IMR-90 (cell line): ENCODE results near the gene SLC26A8. TPM values are rescaled to one million over a fixed set of nuclear protein-coding genes. Genes with fewer than 3 reads are reported as not detected.

ENCODE experiments used
- ATAC-seq: fragments of 200-7000 bp; cut with Tn5 transposase; 2 replicates; pipeline ENCODE4 v1.9.1; 2020; ENCODE audit warnings: low read depth, mild to moderate bottlenecking, moderate library complexity
- BruUV-seq: library from RNA; stranded (reverse); fragments of 400-500 nt; replicated peaks from 2 replicates; lab custom pipeline; 2021; lab: Mats Ljungman, UMichigan
- CTCF ChIA-PET: fragments of 300-600 bp; formaldehyde crosslinking; extraction: SDS; loops from one replicate; lab custom pipeline; 2021; ENCODE audit warnings: antibody characterized with exemption; lab: Yijun Ruan, JAX
- POLR2A ChIA-PET: fragments of 300-600 bp; sonication (Branson Sonifier 250); formaldehyde crosslinking; loops from one replicate; lab custom pipeline; 2022; ENCODE audit warnings: antibody characterized with exemption; ENCODE audit not compliant: unreplicated experiment; lab: Charles Lee
- DNase-seq: peaks from one replicate; pipeline ENCODE4 v3.0.0; 2013
- H2AFZ ChIP-seq: replicated peaks from 2 replicates; pipeline ENCODE3; 2013; ENCODE audit warnings: low read length, mild to moderate bottlenecking; ENCODE audit not compliant: poor library complexity
- H2AK5ac ChIP-seq: 2 replicates; pipeline ENCODE4 v1.6.1; 2013; ENCODE audit warnings: low read depth, low read length, inconsistent platforms
- H2AK9ac ChIP-seq: replicated peaks from 2 replicates; pipeline ENCODE3; 2013; ENCODE audit warnings: mild to moderate bottlenecking, low read depth, low read length, moderate library complexity; ENCODE audit not compliant: poor library complexity
- H2BK120ac ChIP-seq: 2 replicates; pipeline ENCODE4 v1.6.1; 2013; ENCODE audit warnings: low read depth, low read length, inconsistent platforms
- H2BK15ac ChIP-seq: 3 replicates; pipeline ENCODE4 v1.6.1; 2013; ENCODE audit warnings: low read depth, low read length, inconsistent platforms
- H2BK20ac ChIP-seq: 2 replicates; pipeline ENCODE4 v1.6.1; 2013; ENCODE audit warnings: low read depth, mild to moderate bottlenecking, inconsistent platforms, low read length, moderate library complexity
- H2BK5ac ChIP-seq: 2 replicates; pipeline ENCODE4 v1.6.1; 2013; ENCODE audit warnings: mild to moderate bottlenecking, low read depth, low read length, inconsistent platforms; ENCODE audit not compliant: poor library complexity, severe bottlenecking
- H3K14ac ChIP-seq: replicated peaks from 2 replicates; pipeline ENCODE4 v1.6.1; 2013; ENCODE audit warnings: low read depth, low read length, inconsistent platforms
- H3K18ac ChIP-seq: 2 replicates; pipeline ENCODE4 v1.6.1; 2013; ENCODE audit warnings: low read depth, low read length, control low read depth
- H3K23ac ChIP-seq: 2 replicates; pipeline ENCODE4 v1.6.1; 2013; ENCODE audit warnings: low read depth, low read length, inconsistent platforms
- H3K27ac ChIP-seq: 2 replicates; pipeline ENCODE4 v1.5.1; 2013; ENCODE audit warnings: mild to moderate bottlenecking, control low read depth, low read length; ENCODE audit not compliant: insufficient read depth
- H3K27me3 ChIP-seq: 2 replicates; pipeline ENCODE4 v1.6.1; 2013; ENCODE audit warnings: low read length; ENCODE audit not compliant: control insufficient read depth, insufficient read depth
- H3K36me3 ChIP-seq: 2 replicates; pipeline ENCODE4 v1.6.1; 2013; ENCODE audit warnings: low read length, mixed read lengths; ENCODE audit not compliant: control insufficient read depth, insufficient read depth
- H3K4ac ChIP-seq: 2 replicates; pipeline ENCODE4 v1.6.1; 2013; ENCODE audit warnings: low read depth, low read length, inconsistent platforms
- H3K4me1 ChIP-seq: 2 replicates; pipeline ENCODE4 v1.6.1; 2013; ENCODE audit warnings: low read length, mixed read lengths; ENCODE audit not compliant: control insufficient read depth, insufficient read depth
- H3K4me2 ChIP-seq: 2 replicates; pipeline ENCODE4 v1.6.1; 2013; ENCODE audit warnings: low read depth, mild to moderate bottlenecking, control low read depth, low read length, moderate library complexity
- H3K4me3 ChIP-seq: 2 replicates; pipeline ENCODE4 v1.5.1; 2013; ENCODE audit warnings: low read depth, mild to moderate bottlenecking, control low read depth, low read length, moderate library complexity; ENCODE audit not compliant: insufficient read depth
- H3K56ac ChIP-seq: 2 replicates; pipeline ENCODE4 v1.6.1; 2013; ENCODE audit warnings: low read length, inconsistent platforms; ENCODE audit not compliant: insufficient read depth; ENCODE audit errors: extremely low read depth
- H3K79me1 ChIP-seq, 2 experiments: 2 replicates each; pipeline ENCODE4 v1.6.1; 2013; ENCODE audit warnings: low read length in 2 of 2, inconsistent platforms in 1 of 2, low read depth in 1 of 2
- H3K9ac ChIP-seq: 2 replicates; pipeline ENCODE4 v1.6.1; 2013; ENCODE audit warnings: low read depth, low read length, control low read depth
- H3K9me1 ChIP-seq: 2 replicates; pipeline ENCODE4 v1.6.1; 2013; ENCODE audit warnings: low read length, inconsistent platforms; ENCODE audit not compliant: insufficient read depth
- H3K9me3 ChIP-seq: 2 replicates; pipeline ENCODE4 v1.6.1; 2013; ENCODE audit warnings: low read length; ENCODE audit not compliant: control insufficient read depth, insufficient read depth
- H4K20me1 ChIP-seq: 2 replicates; pipeline ENCODE4 v1.6.1; 2013; ENCODE audit warnings: low read length, inconsistent platforms; ENCODE audit not compliant: insufficient read depth
- H4K5ac ChIP-seq: 2 replicates; pipeline ENCODE4 v1.6.1; 2013; ENCODE audit warnings: mild to moderate bottlenecking, low read depth, low read length, control low read depth
- H4K8ac ChIP-seq, 2 experiments: 2 replicates each; pipeline ENCODE4 v1.6.1; 2013; ENCODE audit warnings: low read depth in 2 of 2, low read length in 2 of 2, control low read depth in 1 of 2, inconsistent platforms in 1 of 2
- H4K91ac ChIP-seq: 2 replicates; pipeline ENCODE4 v1.6.1; 2013; ENCODE audit warnings: low read depth, low read length, inconsistent platforms; ENCODE audit not compliant: insufficient read depth
- CEBPB ChIP-seq: IDR thresholded peaks from 2 replicates; pipeline ENCODE4 v1.6.1; 2012; ENCODE audit warnings: low read depth, low read length, improper control_type of control experiment
- CHD1 ChIP-seq: IDR thresholded peaks from 2 replicates; pipeline ENCODE4 v1.6.1; 2012; ENCODE audit warnings: low read depth, low read length, improper control_type of control experiment
- CTCF ChIP-seq: conservative IDR thresholded peaks from 2 replicates; pipeline ENCODE4 v1.5.1; 2012; ENCODE audit warnings: mild to moderate bottlenecking, low read depth, low read length, improper control_type of control experiment
- POLR2A ChIP-seq: IDR thresholded peaks from 2 replicates; pipeline ENCODE4 v1.6.1; 2012; ENCODE audit warnings: mild to moderate bottlenecking, low read depth, low read length
- RAD21 ChIP-seq: IDR thresholded peaks from 2 replicates; pipeline ENCODE4 v1.6.1; 2012; ENCODE audit warnings: low read length, improper control_type of control experiment
- RFX5 ChIP-seq: IDR thresholded peaks from 2 replicates; pipeline ENCODE4 v1.8.0; 2012; ENCODE audit warnings: low read depth, mild to moderate bottlenecking, low read length, moderate library complexity
- WGBS, 2 experiments: methylation state at CpG; one replicate each; pipeline versions ENCODE4 v1.1.5 to v1.1.7; 2013; ENCODE audit warnings: missing lambda C conversion rate in 2 of 2; ENCODE audit not compliant: insufficient read length in 1 of 2; ENCODE audit errors: extremely low coverage in 2 of 2; 5-methylcytosine and 5-hydroxymethylcytosine counted together
- dilution Hi-C: fragments of 300-500 bp; cut with HindIII; formaldehyde crosslinking; loops from one replicate; pipeline ENCODE4 v1.14.3; 2018; ENCODE audit warnings: low sequenced_read_pairs; ENCODE audit not compliant: unreplicated experiment
- in situ Hi-C: fragments of 300-500 bp; cut with MboI; formaldehyde crosslinking; loops from 3 replicates; pipeline ENCODE4 v1.14.3; 2019; ENCODE audit warnings: low sequenced_read_pairs, inconsistent platforms, mixed read lengths
- intact Hi-C: fragments of 100-400 bp; cut with micrococcal nuclease; formaldehyde crosslinking; loops from 2 replicates; pipeline ENCODE4 v1.10.0; 2022
- polyA plus RNA-seq, 3 experiments: library from polyadenylated mRNA; depleted of rRNA; stranded (reverse); fragments of >200 nt; gene quantifications; 2 replicates each; pipeline ENCODE4 v1.2.3, GENCODE V29; 2012; ENCODE audit warnings: low replicate concordance in 1 of 3
- total RNA-seq: library from RNA; depleted of rRNA; stranded (reverse); fragments of >200 nt; gene quantifications from 2 replicates; pipeline ENCODE4 v1.2.3, GENCODE V29; 2012

SLC26A8 gene
- total and polyA plus RNA-seq, 2 of the 4 experiments (the other 2 are of a cell fraction) = 0.07 TPM; not detected in 1

- no peak overlapping the region for H2AK9ac ChIP-seq
- H3K23ac ChIP-seq = no peak overlapping the region
- H4K20me1 ChIP-seq = peaks cover 45% of the 10 kb centered on the region
- H3K79me1 ChIP-seq = peaks cover 3 to 21% of the 10 kb centered on the region in 2 experiments
- peak overlapping the region; percentile 98; the same call in 1 of the 2 replicates for H3K9ac ChIP-seq
- ChIA-PET CTCF (interaction anchor here (1.4 kb wide), 1 partner anchor 65 kb away, joined by 7 read pairs; no protein-coding TSS in a partner anchor), POLR2A (no interaction called here)
- H3K56ac ChIP-seq = no peak overlapping the region
- intact Hi-C loops (loop anchor here (5.0 kb wide), 1 partner anchor 38 kb away; no protein-coding TSS in a partner anchor), in situ Hi-C loops (loop anchor here (5.0 to 10.0 kb wide), 2 partner anchors 68 to 165 kb away; partner anchors contain the start of gene BRPF3), dilution Hi-C loops (no loop called here)
- H3K4me2 ChIP-seq = peak overlapping the region; percentile 83
- peaks cover 10% of the 10 kb centered on the region for H3K4me1 ChIP-seq
- BruUV-seq = no TSS peak
- no peaks in the 10 kb centered on the region for H3K36me3 ChIP-seq
- TF ChIP-seq RFX5 = no peak
- TF ChIP-seq POLR2A = no peak
- TF ChIP-seq CHD1 = no peak
- TF ChIP-seq RAD21 = no peak
- no peak for TF ChIP-seq CTCF
- TF ChIP-seq CEBPB = peak; percentile 99
- no peaks in the 10 kb centered on the region for H3K9me3 ChIP-seq
- no peaks in the 10 kb centered on the region for H3K27me3 ChIP-seq
- no CpG with 5 or more reads among the region's 6 CpGs for WGBS, 2 experiments
- H2AFZ ChIP-seq = no peak overlapping the region
- H3K18ac ChIP-seq = no peak overlapping the region
- no peak for ATAC-seq
- H4K91ac ChIP-seq = no peak overlapping the region
- peak overlapping the region; percentile 65 for H3K4me3 ChIP-seq
- H4K5ac ChIP-seq = no peak overlapping the region
- H3K4ac ChIP-seq = no peak overlapping the region
- no peak overlapping the region for H2BK120ac ChIP-seq
- peak overlapping the region; percentile 94; the same call in 1 of the 2 replicates for H3K27ac ChIP-seq
- H2AK5ac ChIP-seq = no peak overlapping the region
- no peak overlapping the region for H4K8ac ChIP-seq
- no peak overlapping the region for H3K14ac ChIP-seq
- H2BK20ac ChIP-seq = no peak overlapping the region
- DNase-seq = peak; percentile 85
- H3K9me1 ChIP-seq = peaks cover 9% of the 10 kb centered on the region; the same call in 1 of the 2 replicates
- no peak overlapping the region for H2BK15ac ChIP-seq
- peak overlapping the region; percentile 93 for H2BK5ac ChIP-seq
These were observed 5.0 kb upstream of the SLC26A8 start for GRCh38 chr6:36029464-36029863.
